GM21515 (cell line): Measurements from ENCODE around the gene OSBP2.

Source experiments
- ATAC-seq: cut with Tn5 transposase; IDR thresholded peaks from one replicate; pipeline ENCODE4 v1.9.1; 2021; ENCODE audit not compliant: unreplicated experiment

Gene OSBP2

GRCh38 chr22:30891443-30891755, 196.7 kb downstream of the OSBP2 start:
- no peak for ATAC-seq

- no peak for ATAC-seq
Measured at GRCh38 chr22:30891781-30892180, 197.1 kb downstream of the OSBP2 start.

GRCh38 chr22:30892286-30892685, 197.6 kb downstream of the OSBP2 start:
- ATAC-seq: no peak

- ATAC-seq: no peak
Measured at GRCh38 chr22:30892731-30893221, 198.1 kb downstream of the OSBP2 start.

GRCh38 chr22:30893434-30894370, 199.0 kb downstream of the OSBP2 start:
- ATAC-seq: no peak

- ATAC-seq: no peak
Measured at GRCh38 chr22:30894371-30894740, 199.7 kb downstream of the OSBP2 start.

GRCh38 chr22:30902496-30903357, 208.1 kb downstream of the OSBP2 start:
- ATAC-seq: no peak

GRCh38 chr22:30903876-30904460, 209.3 kb downstream of the OSBP2 start:
- ATAC-seq: no peak

GRCh38 chr22:30905696-30906341, 211.1 kb downstream of the OSBP2 start:
- ATAC-seq: no peak

GRCh38 chr22:30906411-30906810, 211.7 kb downstream of the OSBP2 start:
- no peak for ATAC-seq

GRCh38 chr22:30906946-30907345, 212.3 kb downstream of the OSBP2 start:
- no peak for ATAC-seq

- ATAC-seq: no peak
Measured at GRCh38 chr22:30908051-30908461, 213.4 kb downstream of the OSBP2 start.

GRCh38 chr22:30909306-30909705, 214.6 kb downstream of the OSBP2 start:
- no peak for ATAC-seq

GRCh38 chr22:30910358-30910757, 215.7 kb downstream of the OSBP2 start:
- no peak for ATAC-seq

GRCh38 chr22:30918761-30919160, 224.1 kb downstream of the OSBP2 start:
- no peak for ATAC-seq

- no peak for ATAC-seq
Measured at GRCh38 chr22:30919973-30920372, 225.3 kb downstream of the OSBP2 start.

- no peak for ATAC-seq
Measured at GRCh38 chr22:30920407-30920806, 225.7 kb downstream of the OSBP2 start.

GRCh38 chr22:30921108-30921507, 226.4 kb downstream of the OSBP2 start:
- ATAC-seq: no peak

GRCh38 chr22:30922151-30922611, 227.5 kb downstream of the OSBP2 start:
- no peak for ATAC-seq

- no peak for ATAC-seq
Measured at GRCh38 chr22:30923168-30923900, 228.7 kb downstream of the OSBP2 start.
